Measurements from ENCODE around the gene PTPRN2.

DNA sequence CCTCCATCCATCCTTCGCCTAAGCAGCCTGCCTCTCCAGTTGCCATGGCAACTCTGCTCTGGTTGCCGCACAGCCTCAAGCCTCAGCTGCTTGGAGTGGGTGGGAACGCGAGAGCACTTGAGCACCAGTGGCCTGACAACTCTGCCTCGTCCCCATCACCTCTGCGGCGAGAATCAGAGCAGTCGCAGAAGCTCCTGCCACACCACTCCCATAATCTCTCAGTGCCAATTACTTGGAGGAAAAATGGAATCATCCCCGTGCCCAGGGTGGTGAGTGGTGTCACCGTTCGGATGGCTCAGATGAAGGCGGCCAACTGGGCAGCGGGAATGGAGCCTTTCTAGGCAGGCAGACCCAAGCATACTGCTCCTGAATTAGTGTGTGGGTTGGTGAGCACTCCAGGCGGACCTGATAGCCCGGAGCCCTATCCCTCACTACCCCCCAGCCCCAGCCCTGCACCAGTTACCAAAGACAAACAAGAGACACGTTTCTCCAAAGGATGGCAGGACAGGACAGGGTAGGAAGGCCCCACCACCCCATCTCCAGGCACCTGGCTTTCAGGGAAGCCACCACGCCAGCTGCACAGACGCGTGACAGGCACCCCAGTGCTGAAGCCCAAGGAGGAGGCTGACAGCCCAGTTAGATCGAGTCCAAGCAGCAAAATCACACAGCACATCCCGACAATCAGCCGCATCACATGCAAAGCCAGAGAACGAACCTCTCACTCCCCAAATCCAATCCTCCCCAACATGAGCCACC is 335.4 kb downstream of the PTPRN2 start:
- no peak for TF ChIP-seq GTF3A (CRISPR knock-in tag; conservative IDR thresholded peaks at IDR 0.05)
- TF ChIP-seq EP300 (IDR thresholded peaks at IDR 0.05; ENCODE audit: low read depth in 2 of 2, low read length in 2 of 2), result no peak
- TF ChIP-seq EP300 (CRISPR knock-in tag; IDR thresholded peaks at IDR 0.05; ENCODE audit: borderline replicate concordance), result no peak
- no peak for TF ChIP-seq DMAP1 (CRISPR knock-in tag; IDR thresholded peaks at IDR 0.05)
- TF ChIP-seq KAT2B (IDR thresholded peaks at IDR 0.05; ENCODE audit: borderline replicate concordance, low read depth, low read length), result no peak
- TF ChIP-seq, protein P1, sequence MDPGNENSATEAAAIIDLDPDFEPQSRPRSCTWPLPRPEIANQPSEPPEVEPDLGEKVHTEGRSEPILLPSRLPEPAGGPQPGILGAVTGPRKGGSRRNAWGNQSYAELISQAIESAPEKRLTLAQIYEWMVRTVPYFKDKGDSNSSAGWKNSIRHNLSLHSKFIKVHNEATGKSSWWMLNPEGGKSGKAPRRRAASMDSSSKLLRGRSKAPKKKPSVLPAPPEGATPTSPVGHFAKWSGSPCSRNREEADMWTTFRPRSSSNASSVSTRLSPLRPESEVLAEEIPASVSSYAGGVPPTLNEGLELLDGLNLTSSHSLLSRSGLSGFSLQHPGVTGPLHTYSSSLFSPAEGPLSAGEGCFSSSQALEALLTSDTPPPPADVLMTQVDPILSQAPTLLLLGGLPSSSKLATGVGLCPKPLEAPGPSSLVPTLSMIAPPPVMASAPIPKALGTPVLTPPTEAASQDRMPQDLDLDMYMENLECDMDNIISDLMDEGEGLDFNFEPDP (CRISPR knock-in tag; conservative IDR thresholded peaks at IDR 0.05), result no peak
- TF ChIP-seq ZNF451 (CRISPR knock-in tag; IDR thresholded peaks at IDR 0.05), result no peak
